SHP77 treated with DMSO at 0.1 percent for 48 hours (cell line): Measurements from ENCODE around the gene ORC3.
A peak's percentile ranks its signal among the peaks of the same experiment; 100 is the strongest.

Experiments
- DNase-seq: peaks from one replicate; lab custom pipeline; 2025; lab: John Stamatoyannopoulos, UW

ORC3 gene

GRCh38 chr6:87589693-87590416, at the start of gene ORC3, which contains the start of gene RARS2:
Gene ORC3, plus strand, starts transcription at chr6:87590135. Its CDS starts 34 bp downstream, at chr6:87590169.
Gene RARS2, minus strand, starts transcription at chr6:87589987. Its CDS starts 30 bp downstream, at chr6:87589957.
- DNase-seq = peak; percentile 86

DNA sequence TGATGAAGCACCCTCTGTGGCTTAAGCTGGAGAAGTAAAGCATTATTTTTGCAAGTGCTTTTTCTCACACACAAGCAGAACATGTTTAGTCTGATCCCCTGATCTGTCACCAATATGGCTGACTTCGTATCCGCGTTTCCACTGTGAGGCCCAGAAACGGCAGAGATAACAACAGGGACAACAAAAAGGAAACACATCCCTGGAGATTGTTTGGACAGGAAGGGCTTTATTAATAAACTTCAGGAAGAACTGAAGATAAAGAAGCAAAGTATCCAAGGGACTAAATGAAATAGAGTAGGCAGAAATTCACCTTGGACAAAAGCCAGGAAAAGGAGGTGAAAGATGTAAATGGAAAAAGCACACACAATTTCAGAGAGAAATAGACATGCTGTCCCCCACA, 49.4 kb upstream of the ORC3 start:
- no peak for DNase-seq

- DNase-seq = no peak
These were observed 48.9 kb upstream of the ORC3 start for GRCh38 chr6:87541041-87541440.

- DNase-seq = no peak
These were observed 48.2 kb upstream of the ORC3 start for GRCh38 chr6:87541744-87542143.

- no peak for DNase-seq
These were observed 46.0 kb upstream of the ORC3 start for GRCh38 chr6:87543696-87544473.

DNA sequence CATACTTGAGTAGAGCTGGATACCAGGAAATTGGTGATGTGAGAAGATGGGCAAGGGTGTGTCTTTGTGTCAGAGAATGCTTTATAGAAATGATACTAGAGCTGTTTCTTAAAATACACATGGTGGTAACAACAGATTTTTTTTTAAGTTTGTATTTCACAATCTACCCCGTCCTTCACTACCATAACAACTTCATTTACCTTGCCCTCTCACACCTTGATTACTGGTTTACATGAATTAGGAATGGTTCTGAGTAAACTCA, 45.5 kb upstream of the ORC3 start:
- no peak for DNase-seq

DNA sequence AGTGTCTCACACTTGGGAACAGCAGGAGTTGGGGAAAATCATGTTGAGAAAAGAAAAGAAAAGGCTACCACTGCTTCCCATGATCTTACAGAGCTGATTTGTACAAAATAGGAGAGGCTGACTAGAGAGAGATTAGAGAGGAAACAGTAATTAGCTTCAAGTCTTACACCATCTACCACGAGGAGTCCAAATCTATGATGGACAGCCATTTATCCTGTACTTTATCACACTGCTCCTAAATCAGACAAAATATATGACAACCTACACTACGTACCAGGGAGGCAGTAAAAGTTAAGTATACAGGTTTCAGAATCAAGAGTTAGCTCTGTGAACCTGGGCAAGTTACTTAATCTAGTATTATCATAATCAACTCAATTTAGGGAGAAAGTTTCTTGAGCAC, 38.1 kb upstream of the ORC3 start:
- DNase-seq = no peak

GRCh38 chr6:87553159-87553765, 36.7 kb upstream of the ORC3 start:
- DNase-seq = no peak

GRCh38 chr6:87555506-87555905, 34.4 kb upstream of the ORC3 start:
- DNase-seq = no peak

- no peak for DNase-seq
These were observed 31.5 kb upstream of the ORC3 start for GRCh38 chr6:87558446-87558845.

DNA sequence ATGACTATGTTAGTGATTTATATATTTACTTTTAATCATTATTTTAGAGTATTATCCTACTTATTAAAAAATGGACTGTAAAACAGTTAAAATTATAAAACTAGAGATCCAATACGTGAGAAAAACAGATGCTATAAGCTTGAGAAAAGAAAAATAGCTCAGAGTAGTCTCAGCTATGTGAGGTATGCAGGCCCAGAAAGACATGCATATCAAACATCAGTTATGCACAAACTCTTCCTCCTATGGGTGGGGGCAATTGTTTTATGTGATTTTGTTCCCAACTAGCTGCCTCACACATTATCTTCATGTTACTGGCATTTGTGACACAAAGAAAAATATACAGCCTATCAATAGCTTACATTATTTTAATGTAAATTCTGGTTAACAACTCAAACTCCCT, 28.9 kb upstream of the ORC3 start:
- DNase-seq = no peak

DNA sequence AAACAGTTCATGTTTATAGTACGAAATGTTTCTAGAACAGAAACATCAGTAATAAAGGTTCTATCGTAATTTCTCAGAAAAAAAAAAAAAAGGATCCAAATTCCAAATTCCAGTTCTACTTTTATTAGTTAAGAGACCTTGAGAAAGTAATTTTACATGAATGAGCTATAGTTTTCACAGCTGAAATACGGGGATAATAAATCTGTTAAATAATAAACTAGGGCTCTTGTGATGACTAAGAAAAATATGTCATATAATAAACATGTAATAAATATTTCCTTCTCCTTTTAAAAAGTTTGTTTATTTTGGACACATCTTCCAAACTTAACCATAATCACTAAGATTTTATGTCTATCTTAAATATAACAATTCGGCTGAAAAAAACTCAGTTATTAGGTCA, 17.9 kb upstream of the ORC3 start:
- DNase-seq = no peak

DNA sequence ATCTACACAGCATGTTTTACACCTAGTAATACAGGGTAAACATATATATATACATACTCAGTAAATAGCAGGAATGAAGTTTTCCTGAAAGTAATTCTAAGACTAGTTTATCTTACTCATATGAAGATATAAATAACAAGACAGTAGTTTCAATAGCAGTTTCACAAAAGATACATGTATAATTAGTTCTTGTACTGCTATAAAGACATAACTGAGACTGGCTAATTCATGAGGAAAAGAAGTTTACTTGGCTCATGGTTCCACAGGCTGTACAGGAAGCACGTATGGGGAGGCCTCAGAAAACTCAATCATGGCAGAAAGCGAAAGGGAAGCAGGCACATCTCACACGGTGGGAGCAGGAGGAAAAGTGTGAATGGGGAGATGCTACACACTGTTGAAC, 17.1 kb upstream of the ORC3 start:
- no peak for DNase-seq

- DNase-seq = no peak
These were observed 16.5 kb upstream of the ORC3 start for GRCh38 chr6:87573307-87574024.

DNA sequence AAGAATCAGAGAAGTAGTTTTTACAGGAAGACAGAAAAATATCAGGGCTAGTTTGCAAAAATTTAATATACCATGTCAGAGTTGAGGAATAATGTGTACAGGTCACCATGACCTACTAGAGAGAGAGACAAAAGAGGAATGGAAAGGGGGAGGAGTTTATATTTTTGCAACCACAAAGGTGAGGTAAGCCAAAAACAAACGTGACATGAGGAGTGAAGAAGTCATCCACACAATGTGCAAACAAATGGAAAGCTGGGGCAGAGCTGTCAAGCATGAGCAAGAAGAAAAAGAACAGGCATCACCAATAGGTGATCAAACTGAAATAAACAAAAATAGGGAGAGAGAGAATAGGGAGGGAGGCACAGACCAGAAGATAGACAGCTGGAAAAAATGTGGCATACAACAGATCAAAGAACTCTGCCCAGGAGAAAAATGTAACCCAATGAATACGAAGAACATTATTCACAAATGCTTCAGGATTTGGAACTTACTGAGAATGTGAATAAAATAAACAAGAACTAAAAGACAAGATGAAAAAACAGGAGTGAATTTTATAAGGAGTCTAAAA, 15.6 kb upstream of the ORC3 start:
- peak; percentile 20 for DNase-seq

GRCh38 chr6:87575423-87575822, 14.5 kb upstream of the ORC3 start:
- no peak for DNase-seq

DNA sequence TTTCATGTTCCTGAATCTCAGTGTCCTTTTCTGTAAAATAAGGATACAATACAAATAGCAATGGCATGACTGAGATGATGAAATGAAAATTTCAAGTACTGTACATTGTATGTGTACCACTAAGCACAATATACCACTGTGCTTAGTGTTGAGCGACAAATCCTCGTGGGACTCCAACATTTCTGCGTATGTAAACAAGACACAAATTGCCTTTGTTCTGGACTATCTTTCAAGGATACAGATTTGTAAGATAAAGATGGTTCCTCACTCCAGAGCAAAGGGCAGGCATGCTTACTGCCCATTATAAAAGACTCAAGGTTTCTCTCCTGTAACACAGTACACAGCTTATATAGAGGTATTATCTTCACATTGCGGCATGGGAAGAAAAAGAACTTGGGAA, 6.1 kb upstream of the ORC3 start:
- no peak for DNase-seq

DNA sequence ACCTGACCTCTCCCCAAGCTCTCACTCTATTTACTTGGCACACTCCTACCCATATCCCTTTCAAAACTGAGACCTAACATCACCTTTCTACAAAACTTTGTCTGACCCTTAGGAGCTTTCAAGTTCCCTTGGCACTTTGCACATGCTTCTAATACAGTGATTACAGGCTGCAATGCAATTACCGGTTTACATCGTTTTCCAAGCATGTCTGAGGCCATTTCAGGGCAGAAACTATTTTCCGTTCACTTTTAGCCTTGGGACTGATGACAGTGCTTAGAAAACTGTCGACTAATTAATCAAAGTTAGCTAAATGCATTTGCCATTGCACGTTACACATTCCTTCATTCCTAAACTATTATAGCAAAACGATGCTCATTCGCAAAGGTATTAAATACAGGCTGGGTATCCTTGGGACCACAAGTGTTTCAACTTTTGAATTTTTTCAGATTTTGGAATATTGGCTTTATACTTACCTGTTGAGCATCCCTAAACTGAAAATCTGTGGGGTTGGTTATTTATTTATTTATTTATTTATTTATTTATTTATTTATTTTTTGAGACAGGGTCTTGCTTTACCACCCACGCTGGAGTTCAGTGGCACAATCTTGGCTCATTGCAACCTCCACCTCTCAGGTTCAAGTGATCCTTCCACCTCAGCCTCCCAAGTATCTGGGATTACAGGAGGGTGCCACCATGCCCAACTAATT, 3.4 kb upstream of the ORC3 start:
- no peak for DNase-seq

DNA sequence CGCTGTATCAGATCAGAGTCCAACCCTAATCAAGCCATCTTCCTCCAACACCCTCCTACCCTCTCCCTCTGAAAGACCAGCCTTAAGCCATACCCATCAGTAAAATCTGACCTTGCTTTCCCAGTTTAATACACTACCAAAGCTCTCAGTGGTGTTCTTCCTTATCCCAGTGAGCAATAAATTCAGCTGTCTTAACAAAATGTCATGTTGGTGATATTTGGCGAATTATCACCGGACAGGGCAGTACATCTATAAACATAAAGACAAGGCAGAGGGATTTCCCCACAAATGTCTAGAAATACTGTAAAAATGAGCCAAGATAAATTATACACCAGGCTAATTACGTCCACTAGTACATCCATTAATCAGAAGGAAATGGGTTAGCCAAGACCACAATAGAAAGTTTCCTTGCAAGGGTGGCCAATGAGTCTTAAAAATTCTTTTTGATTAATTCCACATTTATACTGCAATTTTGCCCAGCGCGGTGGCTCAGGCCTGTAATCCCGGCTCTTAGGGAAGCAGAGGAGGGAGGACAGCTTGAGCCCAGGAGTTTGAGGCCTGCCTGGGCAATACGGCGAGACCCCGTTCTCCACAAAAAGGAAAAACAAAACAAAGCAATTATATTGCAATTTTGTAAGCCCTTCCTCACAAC, 1.1 kb upstream of the ORC3 start:
- no peak for DNase-seq

GRCh38 chr6:87590417-87590880, 514 bp downstream of the ORC3 start:
- DNase-seq = no peak

DNA sequence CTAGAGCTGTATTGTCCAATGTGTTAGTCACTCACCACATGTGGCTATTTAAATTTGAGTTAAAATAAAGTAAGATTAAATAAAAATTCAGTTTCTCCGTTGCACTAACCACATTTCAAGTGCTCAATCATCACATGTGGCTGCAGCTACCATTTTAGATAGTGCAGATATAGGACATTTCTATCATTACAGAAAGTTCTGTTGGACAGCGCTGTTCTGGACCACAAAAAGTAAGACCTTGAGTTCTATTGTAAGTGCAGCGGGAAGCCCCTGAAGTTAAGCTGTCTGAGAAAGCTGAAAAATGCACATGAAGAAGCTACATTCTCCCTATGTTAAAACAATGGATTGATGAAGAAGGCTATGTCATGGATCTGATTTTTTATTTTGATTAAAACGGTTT, 1.1 kb downstream of the ORC3 start:
- DNase-seq = no peak
